Hepatocyte (in vitro differentiated cells): ENCODE measurements around the gene FAM217B. TPM values are rescaled to one million over a fixed set of nuclear protein-coding genes. Genes with fewer than 3 reads are reported as not detected.

ENCODE experiments used
- DNase-seq: peaks from one replicate; pipeline ENCODE4 v3.0.0-alpha.2; 2016; ENCODE audit warnings: low spot score
- H2AFZ ChIP-seq: fragments of 200-600 bp; sonication (generic); 2 replicates; pipeline ENCODE4 v1.6.0; 2016; ENCODE audit warnings: antibody characterized with exemption, mild to moderate bottlenecking
- H3K27ac ChIP-seq: fragments of 200-600 bp; sonication (generic); 2 replicates; pipeline ENCODE4 v1.5.1; 2016; ENCODE audit warnings: mild to moderate bottlenecking
- H3K27me3 ChIP-seq: fragments of 200-600 bp; sonication (generic); 2 replicates; pipeline ENCODE4 v1.6.1; 2016
- H3K36me3 ChIP-seq: fragments of 200-600 bp; sonication (generic); replicated peaks from 2 replicates; pipeline ENCODE4 v1.5.1; 2016; ENCODE audit warnings: low read depth; ENCODE audit not compliant: insufficient read depth
- H3K4me1 ChIP-seq: fragments of 200-600 bp; sonication (generic); 2 replicates; pipeline ENCODE4 v1.5.1; 2016; ENCODE audit warnings: mild to moderate bottlenecking, moderate library complexity; ENCODE audit not compliant: insufficient read depth
- H3K4me2 ChIP-seq: fragments of 200-600 bp; sonication (generic); 2 replicates; pipeline ENCODE4 v1.6.0; 2016
- H3K4me3 ChIP-seq: fragments of 200-600 bp; sonication (generic); 2 replicates; pipeline ENCODE4 v1.5.1; 2016; ENCODE audit warnings: mild to moderate bottlenecking
- H3K79me2 ChIP-seq: fragments of 200-600 bp; sonication (generic); 2 replicates; pipeline ENCODE4 v1.6.0; 2017; ENCODE audit warnings: mild to moderate bottlenecking
- H3K9me2 ChIP-seq: fragments of 200-600 bp; sonication (generic); replicated peaks from 2 replicates; pipeline ENCODE4 v1.6.0; 2017; ENCODE audit warnings: mild to moderate bottlenecking; ENCODE audit not compliant: insufficient read depth
- H3K9me3 ChIP-seq: fragments of 200-600 bp; sonication (generic); 2 replicates; pipeline ENCODE4 v1.5.1; 2016; ENCODE audit warnings: low read depth, mild to moderate bottlenecking
- H4K20me1 ChIP-seq: fragments of 200-600 bp; sonication (generic); 2 replicates; pipeline ENCODE4 v1.6.0; 2016; ENCODE audit warnings: mild to moderate bottlenecking; ENCODE audit not compliant: insufficient read depth, poor library complexity, severe bottlenecking
- EZH2 ChIP-seq: fragments of 200-600 bp; sonication (generic); IDR thresholded peaks from 2 replicates; pipeline ENCODE4 v1.6.1; 2016; ENCODE audit warnings: antibody characterized with exemption, mild to moderate bottlenecking, borderline replicate concordance
- EZH2phosphoT487 ChIP-seq: fragments of 200-600 bp; sonication (generic); IDR thresholded peaks from one replicate; pipeline ENCODE4 v1.6.1; 2018; ENCODE audit warnings: antibody characterized with exemption, mild to moderate bottlenecking, low read depth, moderate library complexity; ENCODE audit not compliant: unreplicated experiment, severe bottlenecking
- WGBS: methylation state at CpG from one replicate; pipeline ENCODE4 v1.1.6; 2016; ENCODE audit warnings: low lambda C conversion rate; ENCODE audit errors: missing lambda C conversion rate; 5-methylcytosine and 5-hydroxymethylcytosine counted together
- polyA plus RNA-seq: library from polyadenylated mRNA; unstranded; fragments of >200 nt; fragmentation: Nextera tagmentation; extraction: Ambion mirVana; gene quantifications from 2 replicates; pipeline ENCODE4 v1.2.1, GENCODE V29; 2016
- total RNA-seq: library from RNA; depleted of rRNA; stranded (reverse); fragments of >200 nt; gene quantifications from 2 replicates; pipeline ENCODE4 v1.2.3, GENCODE V29; 2014
- TF ChIP-seq, protein P1 (sequence below): fragments of 200-600 bp; sonication (generic); IDR thresholded peaks from 2 replicates; pipeline ENCODE4 v1.5.1; 2016; ENCODE audit warnings: antibody characterized with exemption, mild to moderate bottlenecking; ENCODE audit not compliant: poor library complexity

The FAM217B gene
- total and polyA plus RNA-seq, 2 experiments from 2014 or later: 14.7 to 15.2 TPM

- Histone ChIP-seq H2AFZ (no peak overlapping the region), H3K36me3 (no peaks in the 10 kb centered on the region), H3K79me2 (no peaks in the 10 kb centered on the region), H3K27ac (no peak overlapping the region), H3K4me1 (no peaks in the 10 kb centered on the region), H3K4me2 (no peak overlapping the region), H4K20me1 (no peaks in the 10 kb centered on the region), H3K4me3 (no peak overlapping the region), H3K9me2 (no peaks in the 10 kb centered on the region), H3K9me3 (no peaks in the 10 kb centered on the region), H3K27me3 (no peaks in the 10 kb centered on the region)
- 83% methylated on average over 8 of the region's 8 CpGs for WGBS
- TF ChIP-seq EZH2: no peak
- no peak for TF ChIP-seq EZH2phosphoT487
- TF ChIP-seq, protein P1, sequence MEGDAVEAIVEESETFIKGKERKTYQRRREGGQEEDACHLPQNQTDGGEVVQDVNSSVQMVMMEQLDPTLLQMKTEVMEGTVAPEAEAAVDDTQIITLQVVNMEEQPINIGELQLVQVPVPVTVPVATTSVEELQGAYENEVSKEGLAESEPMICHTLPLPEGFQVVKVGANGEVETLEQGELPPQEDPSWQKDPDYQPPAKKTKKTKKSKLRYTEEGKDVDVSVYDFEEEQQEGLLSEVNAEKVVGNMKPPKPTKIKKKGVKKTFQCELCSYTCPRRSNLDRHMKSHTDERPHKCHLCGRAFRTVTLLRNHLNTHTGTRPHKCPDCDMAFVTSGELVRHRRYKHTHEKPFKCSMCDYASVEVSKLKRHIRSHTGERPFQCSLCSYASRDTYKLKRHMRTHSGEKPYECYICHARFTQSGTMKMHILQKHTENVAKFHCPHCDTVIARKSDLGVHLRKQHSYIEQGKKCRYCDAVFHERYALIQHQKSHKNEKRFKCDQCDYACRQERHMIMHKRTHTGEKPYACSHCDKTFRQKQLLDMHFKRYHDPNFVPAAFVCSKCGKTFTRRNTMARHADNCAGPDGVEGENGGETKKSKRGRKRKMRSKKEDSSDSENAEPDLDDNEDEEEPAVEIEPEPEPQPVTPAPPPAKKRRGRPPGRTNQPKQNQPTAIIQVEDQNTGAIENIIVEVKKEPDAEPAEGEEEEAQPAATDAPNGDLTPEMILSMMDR: no peak
- DNase-seq: no peak
These were observed 45.0 kb downstream of the FAM217B start for GRCh38 chr20:59985164-59985563.

GRCh38 chr20:59985864-59986263 lies 45.7 kb downstream of the FAM217B start:
- no peaks in the 10 kb centered on the region for H3K79me2 ChIP-seq
- DNase-seq: no peak
- H3K9me2 ChIP-seq: no peaks in the 10 kb centered on the region
- no peaks in the 10 kb centered on the region for H3K36me3 ChIP-seq
- H3K4me2 ChIP-seq: no peak overlapping the region
- no peaks in the 10 kb centered on the region for H3K9me3 ChIP-seq
- H4K20me1 ChIP-seq: no peaks in the 10 kb centered on the region
- 92% methylated on average over 3 of the region's 3 CpGs for WGBS
- H3K4me3 ChIP-seq: no peak overlapping the region
- no peak overlapping the region for H3K27ac ChIP-seq
- no peak overlapping the region for H2AFZ ChIP-seq
- no peaks in the 10 kb centered on the region for H3K27me3 ChIP-seq
- no peaks in the 10 kb centered on the region for H3K4me1 ChIP-seq
- TF ChIP-seq EZH2: no peak
- no peak for TF ChIP-seq EZH2phosphoT487
- TF ChIP-seq, protein P1: peak; percentile 7

DNA sequence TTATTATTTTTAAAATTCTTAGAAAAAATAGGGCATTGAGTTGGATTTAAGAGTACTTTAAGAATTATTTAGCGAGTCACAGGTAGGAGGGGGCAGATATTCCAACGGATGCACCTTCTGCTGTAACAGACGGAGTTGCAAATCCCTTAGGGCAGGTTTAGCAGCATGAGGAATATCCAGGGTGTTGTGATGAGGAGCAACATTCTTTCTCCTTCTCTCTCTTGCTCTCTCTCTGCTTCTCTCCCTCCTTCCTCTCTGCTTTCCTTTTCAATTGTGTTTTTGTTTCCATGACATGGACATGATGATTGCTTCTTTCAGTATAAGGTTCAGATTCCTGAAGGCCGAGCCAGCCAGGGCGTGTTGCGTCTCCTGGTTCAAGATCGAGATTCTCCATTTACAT lies 46.9 kb downstream of the FAM217B start:
- WGBS: 78% methylated on average over 7 of the region's 7 CpGs
- H3K79me2 ChIP-seq: no peaks in the 10 kb centered on the region
- no peaks in the 10 kb centered on the region for H4K20me1 ChIP-seq
- H3K9me2 ChIP-seq: no peaks in the 10 kb centered on the region
- H3K27ac ChIP-seq: no peak overlapping the region
- no peak for TF ChIP-seq EZH2
- no peak for TF ChIP-seq EZH2phosphoT487
- TF ChIP-seq, protein P1: no peak
- no peaks in the 10 kb centered on the region for H3K4me1 ChIP-seq
- DNase-seq: no peak
- no peaks in the 10 kb centered on the region for H3K27me3 ChIP-seq
- no peaks in the 10 kb centered on the region for H3K9me3 ChIP-seq
- no peak overlapping the region for H3K4me3 ChIP-seq
- H3K4me2 ChIP-seq: no peak overlapping the region
- H3K36me3 ChIP-seq: no peaks in the 10 kb centered on the region
- H2AFZ ChIP-seq: no peak overlapping the region

- peak; percentile 62 for DNase-seq
- Histone ChIP-seq H3K27ac (no peak overlapping the region), H2AFZ (no peak overlapping the region), H3K4me2 (no peak overlapping the region), H4K20me1 (no peaks in the 10 kb centered on the region), H3K79me2 (no peaks in the 10 kb centered on the region), H3K9me3 (no peaks in the 10 kb centered on the region), H3K9me2 (no peaks in the 10 kb centered on the region), H3K4me3 (no peak overlapping the region), H3K36me3 (no peaks in the 10 kb centered on the region), H3K4me1 (no peaks in the 10 kb centered on the region), H3K27me3 (no peaks in the 10 kb centered on the region)
- TF ChIP-seq EZH2 (no peak), EZH2phosphoT487 (no peak)
- TF ChIP-seq, protein P1: no peak
- WGBS: 71% methylated on average over 5 of the region's 5 CpGs
These were observed 48.0 kb downstream of the FAM217B start for GRCh38 chr20:59988141-59988540.
